Left hindlimb (tissue), 1 donor: ENCODE measurements around the gene UPK3A.
"Not testable (repeated sequence)": the region's sequence is repeated elsewhere in the genome, so short reads cannot be mapped to it uniquely, and the experiment has no call there.

Source experiments
- DNase-seq: peaks from one replicate; pipeline ENCODE4 v3.0.0-alpha.2; 2018

UPK3A gene

DNA sequence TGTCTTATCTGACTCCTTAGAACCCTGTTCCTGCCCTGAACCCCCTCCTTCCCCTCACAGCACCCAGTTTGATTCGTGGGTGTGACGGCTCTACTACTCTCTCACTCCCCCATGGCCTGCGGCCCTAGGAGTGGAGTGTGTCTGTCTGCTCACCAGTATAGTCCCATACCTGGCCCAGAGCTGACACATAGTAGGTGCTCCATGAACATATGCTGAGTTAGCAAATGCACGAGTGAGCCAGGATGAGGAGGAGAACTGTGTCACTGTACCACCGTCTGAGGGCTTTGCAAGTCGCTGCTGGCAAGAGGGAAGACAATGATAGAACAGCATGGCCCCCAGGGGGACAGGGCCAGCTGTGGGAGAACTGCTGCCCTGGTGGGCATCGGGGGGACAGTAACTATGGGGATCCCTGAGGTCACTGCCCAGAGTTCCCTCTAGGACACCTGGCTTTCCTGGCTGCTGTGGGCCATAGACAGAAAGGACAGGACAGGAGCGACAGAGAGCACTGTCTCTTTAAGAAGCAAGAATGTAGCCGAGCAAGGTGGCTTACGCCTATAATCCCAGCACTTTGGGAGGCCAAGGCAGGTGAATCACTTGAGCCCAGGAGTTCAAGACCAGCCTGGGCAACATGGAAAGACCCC, 24.9 kb upstream of the UPK3A start:
- no peak for DNase-seq

GRCh38 chr22:45260395-45260759, 24.4 kb upstream of the UPK3A start:
- DNase-seq, result not testable (repeated sequence)

DNA sequence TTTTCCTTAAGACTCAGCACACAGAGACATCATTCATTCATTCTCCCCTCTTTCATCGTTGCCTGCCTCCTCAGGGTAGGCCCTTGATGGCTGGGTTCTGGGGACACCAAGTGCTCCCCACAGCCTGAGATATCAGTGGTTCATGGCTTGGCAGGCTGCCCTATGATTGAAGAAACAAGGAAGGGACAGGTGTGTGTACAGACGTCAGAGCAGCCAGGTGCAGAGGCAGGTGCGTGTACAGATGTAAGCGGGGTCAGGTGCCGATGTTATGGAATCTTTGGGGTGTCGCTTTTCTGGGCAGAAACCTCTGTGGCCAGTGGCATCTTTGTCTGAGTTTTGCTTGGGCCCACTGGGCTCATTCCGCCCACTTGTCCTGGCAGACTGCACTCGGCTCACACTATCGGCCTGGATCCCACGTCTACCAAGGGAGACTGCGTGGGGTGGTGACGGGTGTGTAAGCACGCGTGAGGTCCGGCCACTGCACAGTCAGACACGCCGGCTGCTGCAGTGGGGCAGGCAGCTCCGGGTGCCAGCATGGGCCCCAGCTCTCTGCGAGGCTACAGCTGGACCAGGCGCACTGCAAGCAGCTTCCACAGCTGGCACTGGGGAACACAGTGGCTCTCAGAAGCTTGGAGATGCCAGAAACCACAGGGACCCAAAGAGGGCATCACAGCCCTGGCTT, 23.2 kb upstream of the UPK3A start:
- no peak for DNase-seq

- DNase-seq, result no peak
Observed at GRCh38 chr22:45262195-45262930, 22.4 kb upstream of the UPK3A start.

- DNase-seq, result no peak
Observed at GRCh38 chr22:45262931-45263462, 21.8 kb upstream of the UPK3A start.

GRCh38 chr22:45263463-45264269, 21.1 kb upstream of the UPK3A start:
- DNase-seq, result peak; percentile 66

- DNase-seq, result no peak
Observed at GRCh38 chr22:45265535-45265934, 19.2 kb upstream of the UPK3A start.

- peak; percentile 70 for DNase-seq
Observed at GRCh38 chr22:45268167-45268957, 16.4 kb upstream of the UPK3A start.

DNA sequence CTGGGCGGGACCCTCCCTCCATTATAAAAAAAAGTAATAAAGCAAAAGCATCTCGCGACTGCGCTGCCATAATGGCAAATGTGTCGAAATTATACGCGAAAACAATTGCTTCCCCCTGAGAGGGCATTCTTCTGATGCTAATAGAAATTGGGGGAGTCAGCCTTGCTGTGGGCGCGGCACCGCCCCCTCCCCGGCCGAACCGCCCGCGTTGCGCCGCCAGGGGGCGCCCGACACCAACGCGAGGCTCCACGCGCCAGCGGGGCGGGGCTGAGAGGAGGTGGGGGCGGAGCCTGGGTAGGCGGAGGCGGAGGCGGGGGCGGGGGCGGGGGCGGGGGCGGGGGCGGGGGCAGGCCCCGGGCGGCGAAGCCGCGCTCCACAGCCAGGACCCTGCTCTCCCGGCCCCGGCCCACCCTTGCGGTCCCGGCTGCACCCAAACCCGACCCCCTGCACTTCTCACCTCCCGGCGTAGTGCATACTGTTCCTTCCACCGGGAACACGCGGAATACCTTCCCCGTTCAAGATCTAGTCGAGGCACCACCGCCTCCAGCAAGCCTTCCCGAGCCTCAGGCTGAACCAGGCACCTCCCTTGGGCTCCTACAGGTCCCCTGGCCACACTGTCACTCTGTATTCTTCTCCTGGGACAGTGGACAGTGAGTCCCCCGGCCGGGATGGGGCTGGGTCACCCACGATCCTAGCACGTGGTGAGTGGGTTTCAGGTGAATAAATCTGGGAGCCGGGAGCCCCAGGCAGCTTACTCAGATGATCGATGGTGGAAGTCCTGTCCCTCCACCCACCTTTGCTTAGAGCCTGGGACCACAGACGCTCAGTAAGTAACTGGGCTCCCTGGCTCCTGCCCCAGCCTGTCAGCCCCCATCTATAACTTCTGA, 15.5 kb upstream of the UPK3A start:
- DNase-seq, result peak; percentile 87

- DNase-seq, result no peak
Observed at GRCh38 chr22:45270095-45271020, 14.4 kb upstream of the UPK3A start.

DNA sequence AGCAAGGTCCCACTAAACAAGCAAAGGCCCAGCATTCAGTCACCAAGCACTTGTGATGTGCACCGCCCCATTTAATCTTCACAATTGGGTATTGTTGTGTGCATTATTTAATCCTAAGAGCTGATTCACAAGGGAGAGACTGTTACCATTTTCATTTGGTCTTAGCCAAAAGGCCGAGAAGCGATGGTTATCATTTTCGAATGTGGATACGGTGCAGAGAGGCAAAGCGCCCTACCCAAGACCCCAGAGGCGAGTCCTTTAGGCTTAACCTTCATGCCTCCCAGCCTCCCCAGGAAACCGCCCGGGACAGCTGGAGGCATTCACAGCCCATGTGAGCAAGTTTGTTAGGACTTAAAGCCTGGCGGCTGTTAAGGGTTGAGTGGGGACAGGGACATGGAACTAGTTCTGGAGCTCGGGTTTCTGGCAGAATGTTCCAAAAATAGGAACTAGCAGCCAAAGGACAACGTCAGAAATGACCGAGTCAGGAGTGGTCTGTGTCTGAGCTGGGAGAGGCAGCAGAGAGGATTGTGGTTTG, 13.0 kb upstream of the UPK3A start:
- DNase-seq, result peak; percentile 57

- DNase-seq, result no peak
Observed at GRCh38 chr22:45272498-45272897, 12.3 kb upstream of the UPK3A start.

- DNase-seq, result no peak
Observed at GRCh38 chr22:45273452-45274075, 11.2 kb upstream of the UPK3A start.

DNA sequence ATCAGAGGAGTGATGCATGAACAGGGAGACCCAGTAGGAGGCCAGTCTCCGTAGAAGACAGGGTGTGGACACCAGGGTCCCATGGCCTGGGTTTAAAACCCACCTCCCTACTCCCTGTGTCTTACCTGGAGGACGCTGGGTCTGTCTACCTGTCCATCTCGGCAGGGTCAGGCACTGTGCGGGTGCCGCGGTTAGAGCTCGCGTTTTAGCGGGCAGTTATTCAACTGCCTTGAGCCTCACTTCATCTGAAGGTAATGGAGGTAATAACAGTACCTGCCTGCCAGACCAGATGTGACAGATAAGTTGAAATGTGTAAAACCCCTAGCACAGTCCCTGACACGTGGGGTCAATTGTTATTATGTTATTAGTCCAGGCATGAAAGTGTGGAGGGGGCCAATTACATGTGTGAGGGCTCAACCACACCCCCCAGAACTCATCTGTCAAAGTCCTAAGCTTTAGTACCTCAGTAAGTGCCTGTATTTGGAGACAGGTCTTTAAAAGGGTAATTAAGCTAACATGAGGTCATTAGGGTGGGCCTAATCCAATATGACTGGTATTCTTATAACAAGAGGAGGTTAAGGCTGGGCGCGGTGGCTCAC, 8.1 kb upstream of the UPK3A start:
- no peak for DNase-seq

DNA sequence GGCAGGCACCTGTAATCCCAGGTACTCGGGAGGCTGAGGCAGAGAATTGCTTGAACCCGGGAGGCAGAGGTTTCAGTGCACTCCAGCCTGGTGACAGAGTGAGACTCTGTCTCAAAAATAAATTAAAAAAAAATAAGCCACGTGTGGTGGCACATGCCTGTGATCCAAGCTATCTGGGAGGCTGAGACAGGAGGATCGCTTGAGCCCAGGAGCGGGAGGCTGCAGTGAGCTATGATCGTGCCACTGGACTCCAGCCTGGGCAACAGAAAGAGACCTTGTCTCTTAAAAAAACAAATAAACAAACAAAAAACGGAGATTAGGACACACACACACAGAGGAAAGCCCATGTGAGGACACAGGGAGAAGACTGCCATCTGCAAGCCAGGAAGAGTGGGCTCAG, 7.0 kb upstream of the UPK3A start:
- DNase-seq, result not testable (repeated sequence)

GRCh38 chr22:45278125-45278524, 6.6 kb upstream of the UPK3A start:
- DNase-seq, result no peak

GRCh38 chr22:45280587-45280980, 4.2 kb upstream of the UPK3A start:
- DNase-seq, result no peak

- DNase-seq, result no peak
Observed at GRCh38 chr22:45281010-45281409, 3.7 kb upstream of the UPK3A start.
